CD4-positive, alpha-beta T cell treated with Interferon gamma for 1 hour (primary cell): Measurements from ENCODE around the gene KCTD11.
A peak's percentile ranks its signal among the peaks of the same experiment; 100 is the strongest.
"Not testable (repeated sequence)": the region's sequence is repeated elsewhere in the genome, so short reads cannot be mapped to it uniquely, and the experiment has no call there.

ENCODE experiments used
- DNase-seq: peaks from one replicate; pipeline ENCODE4 v3.0.0-alpha.2; 2020

Gene KCTD11

DNA sequence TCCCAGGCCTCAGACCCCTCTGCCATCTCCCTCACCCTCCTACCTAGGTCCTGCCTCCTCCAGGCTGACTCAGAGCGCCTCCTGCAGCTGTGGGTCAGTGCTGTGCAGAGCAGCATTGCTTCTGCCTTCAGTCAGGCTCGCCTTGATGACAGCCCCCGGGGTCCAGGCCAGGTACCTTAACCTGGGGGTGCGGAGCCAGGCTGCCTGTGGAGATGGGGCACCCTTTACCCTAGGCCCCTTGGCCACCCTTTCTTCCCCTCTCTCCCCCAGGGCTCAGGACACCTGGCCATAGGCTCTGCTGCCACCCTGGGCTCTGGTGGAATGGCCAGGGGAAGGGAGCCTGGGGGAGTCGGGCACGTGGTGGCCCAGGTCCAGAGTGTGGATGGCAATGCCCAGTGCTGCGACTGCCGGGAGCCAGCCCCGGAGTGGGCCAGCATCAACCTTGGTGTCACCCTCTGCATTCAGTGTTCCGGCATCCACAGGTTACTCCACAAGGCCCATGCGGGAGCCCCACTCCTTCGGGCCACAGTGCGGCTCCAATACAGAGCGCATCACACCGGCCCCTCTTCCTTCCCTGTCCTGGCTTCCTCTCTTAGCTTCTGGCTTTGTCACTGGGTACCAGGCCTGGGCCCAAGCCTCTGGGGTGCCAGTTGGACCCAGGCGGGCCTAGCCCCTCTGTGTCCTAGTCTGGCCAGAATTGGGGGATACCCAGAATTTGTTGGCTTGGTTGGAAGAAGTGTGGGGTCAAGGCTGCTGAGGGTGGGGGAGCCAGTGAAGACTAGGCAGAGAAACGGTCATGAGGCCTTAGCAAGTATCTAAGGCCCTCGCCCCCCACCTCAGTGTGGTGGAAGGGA lies 5.0 kb upstream of the KCTD11 start:
- no peak for DNase-seq

DNA sequence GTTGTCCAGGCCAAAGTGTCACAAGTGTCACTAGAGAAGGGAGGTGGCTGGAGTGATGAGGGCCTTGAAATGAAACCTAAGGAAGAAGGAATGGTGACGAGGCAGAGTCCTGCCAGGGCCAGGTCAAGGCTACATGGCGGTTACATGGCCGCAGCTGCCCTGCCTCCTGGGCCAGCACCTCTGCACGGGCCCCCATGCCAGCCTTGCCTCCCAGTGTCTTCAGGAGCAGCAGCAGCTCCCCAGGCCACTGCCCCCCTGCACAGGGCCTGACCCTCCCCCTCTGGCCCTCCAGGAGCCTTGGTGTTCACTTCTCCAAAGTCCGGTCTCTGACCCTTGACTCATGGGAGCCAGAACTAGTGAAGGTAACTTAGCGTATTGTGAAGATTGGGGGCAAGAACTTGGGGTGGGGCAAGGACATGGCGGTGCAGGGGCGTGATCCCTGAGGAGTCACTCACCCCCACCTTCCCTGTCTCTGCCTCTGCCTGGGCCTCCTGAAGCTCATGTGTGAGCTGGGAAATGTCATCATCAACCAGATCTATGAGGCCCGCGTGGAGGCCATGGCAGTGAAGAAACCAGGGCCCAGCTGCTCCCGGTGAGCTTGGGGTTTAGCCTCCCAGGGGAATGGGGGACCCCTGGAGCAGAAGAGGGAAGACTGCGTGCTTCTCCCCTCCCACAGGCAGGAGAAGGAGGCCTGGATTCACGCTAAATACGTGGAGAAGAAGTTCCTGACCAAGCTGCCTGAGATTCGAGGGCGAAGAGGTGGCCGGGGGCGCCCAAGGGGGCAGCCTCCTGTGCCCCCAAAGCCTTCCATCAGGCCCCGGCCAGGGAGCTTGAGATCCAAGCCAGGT lies 4.1 kb upstream of the KCTD11 start:
- no peak for DNase-seq

DNA sequence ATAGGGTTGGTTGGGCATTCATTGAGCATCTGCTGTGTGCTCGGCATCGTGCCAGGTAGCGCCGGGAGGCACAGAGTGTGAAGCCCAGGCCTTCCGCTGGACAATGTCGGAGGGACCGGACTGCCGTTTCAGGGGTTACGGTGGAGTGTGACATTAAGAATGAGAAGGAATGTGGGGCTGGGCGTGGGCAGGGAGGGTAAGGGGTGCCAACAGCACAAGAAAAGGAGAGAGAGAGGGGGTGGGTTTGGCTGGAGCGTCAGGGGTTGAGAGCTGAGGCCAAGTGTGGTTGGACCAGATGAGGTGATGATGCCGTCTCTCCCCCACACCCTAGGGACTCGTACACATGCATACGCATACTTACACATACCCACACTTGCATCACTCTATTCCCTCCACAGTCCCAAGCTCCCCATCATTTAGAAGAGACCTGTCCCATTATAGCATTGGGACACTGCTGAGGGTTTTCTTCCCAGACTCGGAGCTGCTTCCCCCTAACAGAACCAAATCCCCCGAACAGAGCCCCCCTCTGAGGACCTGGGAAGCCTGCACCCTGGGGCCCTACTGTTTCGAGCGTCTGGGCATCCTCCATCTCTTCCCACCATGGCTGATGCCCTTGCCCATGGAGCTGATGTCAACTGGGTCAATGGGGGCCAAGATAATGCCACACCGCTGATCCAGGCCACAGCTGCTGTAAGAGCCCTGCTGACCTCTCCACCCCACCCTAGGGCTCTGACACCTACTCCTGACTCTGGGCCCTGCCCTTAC lies 3.3 kb upstream of the KCTD11 start:
- DNase-seq, result no peak

GRCh38 chr17:7352503-7352889 lies 534 bp downstream of the KCTD11 start:
- DNase-seq, result no peak

DNA sequence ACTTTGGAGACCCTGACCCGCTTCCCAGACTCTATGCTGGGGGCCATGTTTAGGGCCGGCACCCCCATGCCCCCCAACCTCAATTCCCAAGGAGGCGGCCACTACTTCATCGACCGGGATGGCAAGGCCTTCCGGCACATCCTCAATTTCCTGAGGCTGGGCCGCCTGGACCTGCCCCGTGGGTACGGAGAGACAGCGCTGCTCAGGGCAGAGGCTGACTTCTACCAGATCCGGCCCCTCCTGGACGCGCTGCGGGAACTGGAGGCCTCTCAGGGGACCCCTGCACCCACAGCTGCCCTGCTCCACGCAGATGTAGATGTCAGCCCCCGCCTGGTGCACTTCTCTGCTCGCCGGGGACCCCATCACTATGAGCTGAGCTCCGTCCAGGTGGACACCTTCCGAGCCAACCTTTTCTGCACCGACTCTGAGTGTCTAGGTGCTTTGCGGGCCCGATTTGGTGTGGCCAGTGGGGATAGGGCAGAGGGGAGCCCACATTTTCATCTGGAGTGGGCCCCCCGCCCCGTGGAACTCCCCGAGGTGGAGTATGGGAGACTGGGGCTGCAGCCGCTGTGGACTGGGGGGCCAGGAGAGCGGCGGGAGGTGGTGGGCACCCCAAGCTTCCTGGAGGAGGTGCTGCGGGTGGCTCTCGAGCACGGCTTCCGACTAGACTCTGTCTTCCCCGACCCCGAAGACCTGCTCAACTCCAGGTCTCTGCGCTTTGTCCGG lies 1.1 kb downstream of the KCTD11 start:
- DNase-seq, result no peak

DNA sequence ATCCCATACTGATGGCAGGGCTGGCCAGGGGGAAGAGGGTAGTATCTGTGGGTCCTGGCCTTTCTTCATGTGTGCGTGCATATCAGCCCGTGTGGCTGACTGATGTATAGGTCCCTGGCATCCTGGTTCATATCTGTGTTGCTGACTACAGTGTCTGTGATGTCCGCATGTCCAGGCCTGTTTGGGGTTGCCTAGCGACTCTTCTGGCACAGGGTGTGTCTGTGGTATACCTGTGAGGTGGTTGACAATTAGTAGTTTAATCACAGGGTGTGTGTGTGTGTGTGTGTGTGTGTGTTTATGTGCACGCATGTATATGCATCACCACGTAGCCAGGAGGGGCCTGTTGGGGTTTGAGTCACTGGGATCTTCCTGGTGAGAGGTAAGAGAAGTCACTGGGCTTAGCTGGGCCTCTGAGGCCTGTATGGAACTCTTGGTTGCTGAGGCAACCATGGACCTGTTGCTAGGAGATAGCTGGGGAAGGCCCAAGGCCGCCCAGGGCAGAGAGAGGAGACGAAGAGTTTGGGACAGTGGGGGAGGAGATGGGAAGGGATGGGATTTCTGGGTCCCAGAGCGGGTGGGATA lies 2.4 kb downstream of the KCTD11 start:
- DNase-seq, result no peak

DNA sequence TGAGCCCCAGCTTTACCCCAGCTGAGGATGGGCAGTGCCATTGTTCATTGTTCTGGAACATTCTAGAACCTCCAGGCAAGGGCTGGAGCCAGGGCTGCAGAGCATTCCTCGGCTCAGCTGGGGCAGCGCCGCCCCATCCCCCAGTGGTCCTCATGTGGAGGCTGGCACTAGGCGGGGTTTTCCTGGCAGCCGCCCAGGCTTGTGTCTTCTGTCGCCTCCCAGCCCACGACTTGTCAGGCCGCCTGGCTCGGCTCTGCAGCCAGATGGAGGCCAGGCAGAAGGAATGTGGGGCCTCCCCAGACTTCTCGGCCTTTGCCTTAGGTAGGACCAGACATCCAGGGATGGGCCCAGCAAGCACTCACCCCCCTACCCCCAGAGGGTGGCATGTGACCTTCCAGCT lies 3.1 kb downstream of the KCTD11 start, which contains the start of gene TMEM95:
TSS of gene TMEM95 (plus strand) at position 104 of the 400 bp plus-strand sequence. CDS start at position 153, 49 bp downstream.
- DNase-seq, result no peak

- no peak for DNase-seq
Measured at GRCh38 chr17:7355573-7355972, 3.6 kb downstream of the KCTD11 start.

- DNase-seq, result peak; percentile 85
Measured at GRCh38 chr17:7356072-7356549, 4.1 kb downstream of the KCTD11 start.

DNA sequence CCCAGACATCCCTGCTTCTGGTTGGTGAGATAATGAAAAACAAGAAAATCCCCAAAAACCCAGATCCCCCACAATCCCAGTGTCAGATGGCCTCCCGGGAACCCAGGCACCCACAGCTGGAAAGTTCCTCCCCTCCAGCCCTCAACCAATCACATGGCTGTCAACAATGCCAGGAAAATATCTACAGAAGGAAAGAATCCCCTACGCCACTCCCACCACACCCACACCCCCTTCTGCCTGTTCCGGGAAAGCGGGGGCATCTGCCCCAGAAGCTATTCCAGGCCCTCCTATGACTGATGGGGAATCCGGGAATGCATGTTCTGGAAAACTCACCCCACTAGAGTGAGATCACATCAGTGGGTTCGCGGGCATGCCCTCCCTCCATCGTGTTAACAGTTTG lies 4.8 kb downstream of the KCTD11 start:
- DNase-seq, result no peak

- DNase-seq, result no peak
Measured at GRCh38 chr17:7357381-7357780, 5.4 kb downstream of the KCTD11 start.

GRCh38 chr17:7361906-7362305 lies 9.9 kb downstream of the KCTD11 start:
- no peak for DNase-seq

DNA sequence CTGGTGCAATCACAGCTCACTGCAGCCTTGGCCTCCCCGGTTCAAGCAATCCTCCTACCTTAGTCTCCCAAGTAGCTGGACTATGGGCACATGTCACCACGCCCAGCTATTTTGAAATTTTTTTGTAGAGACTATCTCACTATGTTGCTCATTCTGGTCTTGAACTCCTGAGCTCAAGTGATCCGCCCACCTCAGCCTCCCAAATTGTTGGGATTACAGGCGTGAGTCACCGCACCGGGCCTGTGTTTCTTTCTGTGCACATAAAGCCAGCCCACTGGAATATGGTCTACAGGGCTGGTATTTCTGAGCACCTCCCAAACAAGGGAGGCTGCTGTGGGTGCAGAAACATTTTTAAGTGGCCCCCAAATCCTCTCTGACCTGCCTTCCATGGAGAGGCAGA lies 11.3 kb downstream of the KCTD11 start:
- DNase-seq, result no peak

DNA sequence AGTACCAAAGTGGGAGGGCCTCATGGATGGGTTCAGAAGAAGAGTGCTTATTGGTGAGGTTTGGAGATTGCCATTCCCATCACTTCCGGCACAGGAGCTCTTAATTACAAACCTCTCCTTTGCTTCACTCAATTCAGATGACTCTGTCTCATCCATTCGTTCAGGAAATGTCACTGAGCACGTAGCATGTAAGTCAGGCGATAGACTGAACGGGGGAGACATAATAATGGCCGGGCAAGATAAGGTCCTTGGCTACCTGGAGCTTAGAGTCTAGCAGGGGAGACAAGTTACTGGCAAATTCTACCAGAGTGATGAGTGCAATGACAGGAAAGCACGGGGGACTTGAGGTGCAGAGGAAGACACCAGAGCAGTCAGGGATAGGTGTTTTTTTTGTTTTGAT lies 14.0 kb downstream of the KCTD11 start:
- not testable (repeated sequence) for DNase-seq

DNA sequence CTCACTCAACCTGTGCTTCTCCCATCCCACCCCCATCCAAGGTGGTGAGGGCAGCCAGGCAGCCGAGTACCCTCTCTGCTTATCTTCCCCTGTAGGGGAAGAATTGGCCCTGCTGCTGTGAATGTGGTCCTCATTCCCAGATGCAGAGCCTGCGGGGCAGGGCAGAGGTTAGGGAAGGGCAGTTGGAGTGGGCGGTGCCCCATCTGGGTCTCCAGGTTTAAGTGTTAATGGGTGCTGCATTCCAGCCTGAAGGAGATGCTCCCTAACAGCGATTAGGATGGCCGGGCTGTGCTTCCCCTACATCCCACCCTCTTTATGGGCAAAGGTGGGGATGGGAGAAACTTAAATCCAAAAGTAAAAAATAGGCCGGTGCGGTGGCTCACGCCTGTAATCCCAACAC lies 15.1 kb downstream of the KCTD11 start:
- no peak for DNase-seq

DNA sequence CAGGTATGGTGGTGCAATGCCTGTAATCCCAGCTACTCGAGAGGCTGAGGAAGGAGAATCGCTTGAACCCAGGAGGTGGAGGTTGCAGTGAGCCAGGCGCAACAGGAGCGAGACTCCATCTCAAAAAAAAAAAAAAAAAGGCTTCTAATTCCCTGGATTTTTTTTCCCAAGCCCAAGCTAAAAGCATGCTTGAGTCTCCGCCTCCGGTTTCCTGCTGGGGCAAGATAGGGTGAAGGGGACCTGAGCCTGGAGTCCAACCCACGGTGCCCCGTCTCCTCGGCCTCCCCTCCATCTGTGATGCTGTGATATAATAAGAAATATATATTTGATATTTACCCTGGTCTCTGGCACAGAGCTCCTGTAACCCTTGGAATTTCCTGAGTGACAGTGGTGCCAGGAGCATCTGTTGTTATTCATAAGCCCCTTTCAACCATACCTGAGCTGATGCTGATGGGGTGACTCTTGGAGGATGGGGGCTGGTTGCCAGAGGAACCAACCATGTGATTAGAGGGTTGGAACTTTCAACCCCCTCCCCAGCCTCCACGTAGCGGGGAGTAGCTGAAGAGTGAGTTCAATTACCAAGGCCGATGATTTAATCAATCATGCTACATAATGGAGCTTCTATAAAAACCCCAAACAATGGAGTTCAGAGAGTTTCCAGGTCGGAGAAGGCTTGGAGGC lies 16.1 kb downstream of the KCTD11 start:
- no peak for DNase-seq

DNA sequence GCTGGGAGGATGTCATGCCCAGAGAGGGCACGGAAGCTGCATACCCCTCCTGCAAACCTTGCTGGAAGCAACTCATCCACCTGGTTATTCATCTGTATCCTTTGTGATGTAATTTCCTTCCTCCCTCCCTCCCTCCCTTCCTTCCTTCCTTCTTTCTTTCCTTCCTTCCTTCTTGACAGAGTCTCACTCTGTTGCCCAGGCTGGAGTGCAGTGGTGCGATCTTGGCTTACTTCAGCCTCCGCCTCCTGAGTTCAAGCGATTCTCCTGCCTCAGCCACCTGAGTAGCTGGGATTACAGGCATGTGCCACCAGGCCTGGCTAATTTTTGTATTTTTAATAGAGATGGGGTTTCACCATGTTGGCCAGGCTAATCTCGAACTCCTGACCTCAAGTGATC lies 16.6 kb downstream of the KCTD11 start:
- not testable (repeated sequence) for DNase-seq

- no peak for DNase-seq
Measured at GRCh38 chr17:7369825-7370224, 17.9 kb downstream of the KCTD11 start.

DNA sequence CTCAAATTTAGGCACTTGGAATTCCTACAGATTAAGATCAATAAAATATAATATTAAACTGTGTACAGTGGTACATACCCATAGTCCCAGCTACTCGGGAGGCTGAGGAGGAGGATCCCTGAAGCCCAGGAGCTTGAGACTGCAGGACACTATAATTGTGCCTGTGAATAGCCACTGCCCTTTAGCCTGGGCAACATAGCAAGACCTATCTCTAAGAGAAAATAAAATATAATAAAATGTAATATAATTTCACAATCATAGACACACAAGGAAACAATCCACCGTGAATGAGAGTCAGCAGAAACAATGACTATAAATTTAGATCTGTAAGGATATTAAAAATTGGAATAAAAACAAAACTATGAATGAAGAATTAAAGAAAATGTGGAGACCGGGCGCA lies 18.9 kb downstream of the KCTD11 start:
- DNase-seq, result no peak

GRCh38 chr17:7374353-7374752 lies 22.4 kb downstream of the KCTD11 start:
- no peak for DNase-seq

DNA sequence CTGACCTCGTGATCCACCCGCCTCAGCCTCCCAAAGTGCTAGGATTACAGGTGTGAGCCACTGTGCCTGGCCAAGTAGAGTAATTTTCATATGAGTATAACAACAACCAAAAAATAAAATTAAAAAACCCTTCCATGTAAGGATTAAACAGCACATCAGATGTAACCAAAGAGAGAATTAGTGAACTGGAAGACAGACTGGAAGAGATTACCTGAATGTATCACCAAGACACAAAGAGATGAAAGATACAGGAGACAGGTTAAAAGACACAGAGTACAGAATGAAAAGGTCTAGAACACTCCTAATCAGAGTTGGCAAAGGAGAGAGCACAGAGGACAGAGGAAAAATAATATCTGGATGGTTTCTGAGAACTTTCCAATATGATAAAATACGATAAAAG lies 27.2 kb downstream of the KCTD11 start:
- DNase-seq, result no peak
